GM12875 (cell line): ENCODE measurements around the gene SLC39A3.
"Not testable (repeated sequence)": the region's sequence is repeated elsewhere in the genome, so short reads cannot be mapped to it uniquely, and the experiment has no call there.

Experiments
- H3K4me3 ChIP-seq: one replicate; pipeline ENCODE4 v1.5.1; 2011; ENCODE audit warnings: low read depth, low read length, control low read depth
- CTCF ChIP-seq: IDR thresholded peaks from 2 replicates; pipeline ENCODE4 v1.5.1; 2011; ENCODE audit warnings: low read depth, mild to moderate bottlenecking, control low read depth, inconsistent platforms, low read length, moderate library complexity, borderline replicate concordance; ENCODE audit not compliant: insufficient read depth

SLC39A3 gene

DNA sequence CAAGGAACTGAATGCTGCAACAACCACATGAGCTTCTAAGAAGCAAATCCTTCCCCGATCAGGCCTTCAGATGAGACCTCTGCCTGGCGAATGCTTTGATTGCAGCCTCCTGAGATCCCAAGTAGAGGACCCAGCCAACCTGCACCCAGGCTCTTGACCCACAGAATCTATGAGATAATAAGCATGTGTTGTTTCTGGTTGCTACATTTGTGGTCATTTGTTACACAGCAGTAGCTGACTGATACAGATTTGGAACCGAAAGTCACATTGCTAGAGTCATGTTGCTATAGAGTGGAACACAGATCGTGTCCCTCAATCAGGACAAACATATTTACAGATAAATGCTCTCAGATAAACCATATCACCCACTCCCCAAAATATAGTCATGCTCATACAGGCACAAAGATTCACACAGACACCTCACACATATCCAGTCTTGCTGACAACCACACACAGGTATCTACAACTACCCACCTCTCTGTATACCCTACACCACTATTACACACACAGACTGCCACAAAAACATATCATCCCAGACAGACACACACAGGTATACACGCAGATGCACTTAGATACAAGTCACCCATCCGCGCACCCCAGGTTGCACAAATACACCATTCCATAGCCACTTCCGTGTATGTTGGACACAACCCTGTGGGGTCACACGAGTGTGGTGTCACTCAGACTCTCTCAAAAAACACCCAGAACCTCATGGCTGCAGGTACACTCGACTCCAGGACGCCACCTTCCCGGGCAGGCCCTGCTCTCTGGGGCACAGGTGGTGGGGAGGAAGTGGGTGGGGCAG lies 24.1 kb downstream of the SLC39A3 start:
- no peak for TF ChIP-seq CTCF
- H3K4me3 ChIP-seq, result no peak overlapping the region

- no peak overlapping the region for H3K4me3 ChIP-seq
- TF ChIP-seq CTCF, result no peak
These were observed 25.1 kb downstream of the SLC39A3 start for GRCh38 chr19:2714531-2715269.

GRCh38 chr19:2714102-2714501 lies 25.7 kb downstream of the SLC39A3 start:
- H3K4me3 ChIP-seq, result not testable (repeated sequence)

- H3K4me3 ChIP-seq, result not testable (repeated sequence)
These were observed 26.6 kb downstream of the SLC39A3 start for GRCh38 chr19:2713170-2713569.

DNA sequence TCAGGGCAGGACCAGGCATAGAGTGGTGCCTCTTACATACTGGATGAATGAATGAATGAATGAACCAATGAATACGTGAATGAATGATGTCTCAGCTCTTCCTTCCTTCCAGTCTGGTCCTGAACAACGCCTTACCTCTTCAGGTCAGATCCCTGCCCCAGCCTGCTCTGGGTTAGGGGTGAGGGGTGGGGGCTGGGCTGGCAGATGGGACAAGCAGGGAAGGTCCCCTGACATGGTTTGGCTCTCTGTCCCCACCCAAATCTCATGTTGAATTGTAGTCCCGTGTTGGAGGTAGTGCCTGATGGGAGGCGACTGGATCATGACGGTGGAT lies 28.0 kb downstream of the SLC39A3 start:
- no peak for TF ChIP-seq CTCF
- H3K4me3 ChIP-seq, result no peak overlapping the region

DNA sequence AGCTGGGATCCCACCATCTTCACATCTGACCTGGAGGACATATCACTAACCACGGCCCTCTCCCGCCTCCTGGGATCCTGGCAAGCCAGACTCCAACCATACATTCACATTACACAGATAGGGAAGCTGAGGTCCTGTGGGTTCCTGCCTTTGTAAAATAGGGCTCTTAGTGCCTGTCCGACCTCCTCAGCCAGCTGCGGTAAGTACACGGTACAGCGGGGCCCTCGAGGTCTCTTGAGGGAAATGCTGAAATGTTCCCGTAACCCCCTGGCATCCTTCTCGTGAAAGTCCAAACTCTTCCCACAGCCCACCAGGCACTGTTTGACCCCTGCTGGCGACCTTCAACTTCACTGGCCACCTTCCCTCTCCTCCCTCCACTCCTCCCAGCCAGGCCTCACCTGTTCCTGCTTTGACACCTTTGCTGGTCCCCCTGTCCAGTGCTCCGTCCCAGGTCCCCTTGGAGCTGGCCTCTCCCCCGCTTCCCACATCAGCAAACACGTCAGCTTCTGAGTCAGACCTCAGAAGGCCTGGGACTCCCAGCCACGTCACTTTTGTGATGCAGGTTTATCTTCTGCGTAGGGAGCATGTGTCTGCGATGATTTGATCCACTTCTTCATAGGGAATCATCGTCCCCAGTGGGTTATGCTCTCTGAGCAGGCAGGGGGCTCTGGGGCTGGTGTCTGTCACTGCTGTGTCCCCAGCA lies 28.5 kb downstream of the SLC39A3 start:
- no peak for TF ChIP-seq CTCF
- no peak overlapping the region for H3K4me3 ChIP-seq

GRCh38 chr19:2706251-2706650 lies 33.6 kb downstream of the SLC39A3 start:
- no peak overlapping the region for H3K4me3 ChIP-seq
- TF ChIP-seq CTCF, result no peak

- TF ChIP-seq CTCF, result no peak
- no peak overlapping the region for H3K4me3 ChIP-seq
These were observed 36.1 kb downstream of the SLC39A3 start for GRCh38 chr19:2703691-2704216.
